AG04450 (cell line): Measurements from ENCODE around the gene DYNC1H1. TPM values are rescaled to one million over a fixed set of nuclear protein-coding genes. Genes with fewer than 3 reads are reported as not detected.

ENCODE experiments used
- CTCF ChIA-PET: fragments of 300-600, 350-600 bp; formaldehyde crosslinking; extraction: SDS; loops from one replicate; lab custom pipeline; 2022; ENCODE audit warnings: antibody characterized with exemption, inconsistent platforms; lab: Charles Lee
- POLR2A ChIA-PET: fragments of 350-600 bp; formaldehyde crosslinking; extraction: SDS; loops from one replicate; lab custom pipeline; 2021; ENCODE audit warnings: antibody characterized with exemption, inconsistent platforms; lab: Yijun Ruan, JAX
- DNase-seq: peaks from one replicate; pipeline ENCODE4 v3.0.0-alpha.2; 2011; ENCODE audit warnings: low read depth, low spot score
- H3K27ac ChIP-seq: one replicate; pipeline ENCODE4 v1.5.1; 2012; ENCODE audit warnings: low read depth, low read length, control low read depth
- H3K27me3 ChIP-seq: one replicate; pipeline ENCODE4 v1.6.0; 2012; ENCODE audit warnings: low read length; ENCODE audit not compliant: control insufficient read depth, insufficient read depth
- H3K4me3 ChIP-seq: 2 replicates; pipeline ENCODE4 v1.5.1; 2011; ENCODE audit warnings: mild to moderate bottlenecking, low read depth, low read length, control low read depth
- H3K9me3 ChIP-seq: 2 replicates; pipeline ENCODE4 v1.5.1; 2012; ENCODE audit warnings: low read length; ENCODE audit not compliant: control insufficient read depth, insufficient read depth
- CTCF ChIP-seq: IDR thresholded peaks from 2 replicates; pipeline ENCODE4 v1.5.1; 2011; ENCODE audit warnings: low read depth, low read length, control low read depth, inconsistent platforms
- polyA plus RNA-seq: library from polyadenylated mRNA; depleted of rRNA; stranded (reverse); fragments of >200 nt; gene quantifications from 2 replicates; pipeline ENCODE4 v1.2.3, GENCODE V29; 2011

The DYNC1H1 gene
- polyA plus RNA-seq, 1 experiment, result 189 TPM

GRCh38 chr14:101939646-101940170, 24.7 kb upstream of the DYNC1H1 start:
- Histone ChIP-seq H3K4me3 (no peak overlapping the region), H3K27ac (no peak overlapping the region), H3K27me3 (peaks cover 14% of the 10 kb centered on the region), H3K9me3 (no peaks in the 10 kb centered on the region)
- ChIA-PET POLR2A (no interaction called here), CTCF (interaction anchor here (0.6 to 0.7 kb wide), 2 partner anchors 148 to 194 kb away, joined by 3 to 5 read pairs; no protein-coding TSS in a partner anchor)
- no peak for DNase-seq
- TF ChIP-seq CTCF, result no peak

GRCh38 chr14:101944451-101944850, 19.9 kb upstream of the DYNC1H1 start:
- H3K27me3 ChIP-seq, result peaks cover 14% of the 10 kb centered on the region
- no peak overlapping the region for H3K27ac ChIP-seq
- DNase-seq, result no peak
- H3K4me3 ChIP-seq, result no peak overlapping the region
- TF ChIP-seq CTCF, result no peak
- ChIA-PET CTCF (no interaction called here), POLR2A (no interaction called here)
- peaks cover 5% of the 10 kb centered on the region; the same call in 1 of the 2 replicates for H3K9me3 ChIP-seq

- TF ChIP-seq CTCF, result no peak
- peaks cover 14% of the 10 kb centered on the region for H3K27me3 ChIP-seq
- DNase-seq, result no peak
- no peak overlapping the region for H3K4me3 ChIP-seq
- no peak overlapping the region for H3K27ac ChIP-seq
- peaks cover 5% of the 10 kb centered on the region; the same call in 1 of the 2 replicates for H3K9me3 ChIP-seq
- ChIA-PET POLR2A (no interaction called here), CTCF (no interaction called here)
Observed at GRCh38 chr14:101945171-101945570, 19.2 kb upstream of the DYNC1H1 start.

GRCh38 chr14:101947577-101947903, 16.8 kb upstream of the DYNC1H1 start:
- no peak for TF ChIP-seq CTCF
- ChIA-PET POLR2A (interaction anchor here (1.3 kb wide), 1 partner anchor 20 kb away, joined by 5 read pairs; no protein-coding TSS in a partner anchor), CTCF (interaction anchor here (1.3 to 2.6 kb wide), 3 partner anchors 13 to 176 kb away, joined by 3 to 22 read pairs (median 11); no protein-coding TSS in a partner anchor)

GRCh38 chr14:101947904-101948665, 16.3 kb upstream of the DYNC1H1 start:
- peaks cover 10% of the 10 kb centered on the region for H3K27me3 ChIP-seq
- peak; percentile 100 for DNase-seq
- CTCF ChIA-PET, result interaction anchor here (1.3 to 2.6 kb wide), 3 partner anchors 13 to 177 kb away, joined by 3 to 22 read pairs (median 11); no protein-coding TSS in a partner anchor
- POLR2A ChIA-PET, result interaction anchor here (0.5 to 1.4 kb wide), 9 partner anchors 8 to 377 kb away, joined by 3 to 11 read pairs (median 3); no protein-coding TSS in a partner anchor
- peak overlapping the region; percentile 98 for H3K4me3 ChIP-seq
- H3K9me3 ChIP-seq, result peaks cover 5% of the 10 kb centered on the region; the same call in 1 of the 2 replicates
- peak overlapping the region; percentile 99 for H3K27ac ChIP-seq
- no peak for TF ChIP-seq CTCF

More at GRCh38 chr14:101947577-101947903, 16.8 kb upstream of the DYNC1H1 start:
- Histone ChIP-seq H3K27me3 (peaks cover 13% of the 10 kb centered on the region), H3K4me3 (peak overlapping the region; percentile 82), H3K27ac (peak overlapping the region; percentile 98), H3K9me3 (peaks cover 5% of the 10 kb centered on the region; the same call in 1 of the 2 replicates)
- no peak for DNase-seq
